Activated naive CD4-positive, alpha-beta T cell treated with anti-CD3 and anti-CD28 coated beads for 36 hours (primary cell): ENCODE results near the gene ADORA1. TPM values are rescaled to one million over a fixed set of nuclear protein-coding genes. Genes with fewer than 3 reads are reported as not detected.

Experiments used
- CTCF ChIA-PET: fragments of 350-600 bp; sonication (Branson Sonifier 250); formaldehyde crosslinking; loops from one replicate; lab custom pipeline; 2021; ENCODE audit warnings: antibody characterized with exemption; lab: Charles Lee
- DNase-seq: peaks from one replicate; pipeline ENCODE4 v3.0.0-alpha.2; 2020
- H3K27ac Mint-ChIP-seq: one replicate; pipeline ENCODE4 v1.8.0; 2021; ENCODE audit warnings: mild to moderate bottlenecking, mixed read lengths
- H3K27me3 Mint-ChIP-seq: one replicate; pipeline ENCODE4 v1.8.0; 2021; ENCODE audit warnings: low read depth, mixed read lengths
- H3K36me3 Mint-ChIP-seq: one replicate; pipeline ENCODE4 v1.8.0; 2021; ENCODE audit warnings: low read depth, mixed read lengths
- H3K4me1 Mint-ChIP-seq: one replicate; pipeline ENCODE4 v1.8.0; 2021; ENCODE audit warnings: low read depth, mixed read lengths
- H3K4me3 Mint-ChIP-seq: one replicate; pipeline ENCODE4 v1.8.0; 2021; ENCODE audit warnings: mild to moderate bottlenecking, moderate library complexity, mixed read lengths
- H3K9me3 Mint-ChIP-seq: one replicate; pipeline ENCODE4 v1.8.0; 2021; ENCODE audit warnings: mixed read lengths
- intact Hi-C: fragments of 100-400 bp; cut with micrococcal nuclease; formaldehyde crosslinking; loops from one replicate; pipeline ENCODE4 v1.15.1; 2023
- total RNA-seq, 2 experiments: library from RNA; stranded (reverse); gene quantifications; one replicate each; pipeline ENCODE4 v1.2.3, GENCODE V29; 2021

The ADORA1 gene
- total RNA-seq, 2 experiments from 2014 or later, result not detected

GRCh38 chr1:203116091-203116820, 11.3 kb upstream of the ADORA1 start:
- no peaks in the 10 kb centered on the region for H3K36me3 Mint-ChIP-seq
- no peak overlapping the region for H3K27ac Mint-ChIP-seq
- intact Hi-C loops, result loop anchor here (5.0 kb wide), 1 partner anchor 151 kb away; no protein-coding TSS in a partner anchor
- CTCF ChIA-PET, result interaction anchor here (2.3 kb wide), 1 partner anchor 56 kb away, joined by 13 read pairs; no protein-coding TSS in a partner anchor
- H3K4me1 Mint-ChIP-seq, result no peaks in the 10 kb centered on the region
- DNase-seq, result no peak
- peaks cover 33% of the 10 kb centered on the region for H3K27me3 Mint-ChIP-seq
- H3K9me3 Mint-ChIP-seq, result no peaks in the 10 kb centered on the region
- no peak overlapping the region for H3K4me3 Mint-ChIP-seq

DNA sequence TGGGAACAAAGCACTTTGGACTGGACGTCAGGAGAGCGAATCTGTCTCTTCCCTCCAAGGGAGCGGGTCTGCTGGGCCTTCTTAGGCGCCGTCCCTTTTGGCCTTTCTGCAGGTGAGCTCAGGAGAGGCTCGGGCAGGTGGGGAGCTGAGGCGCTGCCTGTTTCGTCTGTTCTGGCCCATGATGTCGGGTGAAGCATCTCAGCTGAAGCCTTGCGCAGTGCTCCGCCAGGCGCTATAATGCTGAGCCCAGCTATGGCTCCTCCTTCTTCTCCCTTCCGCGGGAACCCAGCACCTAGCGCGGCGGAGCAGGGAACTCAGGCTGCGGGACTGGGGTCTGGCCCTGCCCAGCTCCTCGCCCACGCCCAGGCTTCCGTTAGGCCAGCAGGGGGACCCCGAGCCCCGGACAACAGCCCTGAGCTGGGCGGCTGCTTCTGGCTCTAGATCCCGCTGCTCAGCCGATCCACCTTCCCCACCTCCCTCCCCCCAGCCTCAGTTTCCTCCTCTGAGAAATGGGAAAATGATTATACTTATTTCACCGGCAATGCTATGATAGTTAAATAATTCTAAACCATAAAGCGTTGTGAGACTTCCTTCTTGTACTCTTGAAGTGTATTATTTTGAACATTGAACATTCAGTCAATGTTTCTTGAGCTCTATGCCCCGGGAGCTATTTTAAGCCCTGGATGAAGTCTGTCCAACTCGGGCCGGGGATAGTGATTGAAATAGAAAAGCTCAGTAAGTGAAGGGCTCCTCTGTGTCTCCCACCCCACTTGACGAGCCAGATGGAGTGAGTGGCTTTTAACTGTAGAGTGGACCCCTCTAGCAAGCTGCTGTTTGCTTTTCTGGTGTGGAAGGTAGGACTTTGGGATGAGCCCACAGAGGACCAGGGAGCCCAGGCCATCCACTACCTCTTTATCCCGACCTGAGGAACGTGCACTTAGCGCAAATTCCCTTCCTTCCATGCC, 9.6 kb upstream of the ADORA1 start:
- H3K27ac Mint-ChIP-seq, result no peak overlapping the region
- H3K36me3 Mint-ChIP-seq, result no peaks in the 10 kb centered on the region
- H3K27me3 Mint-ChIP-seq, result peaks cover 41% of the 10 kb centered on the region
- peak; percentile 57 for DNase-seq
- H3K9me3 Mint-ChIP-seq, result no peaks in the 10 kb centered on the region
- H3K4me1 Mint-ChIP-seq, result no peaks in the 10 kb centered on the region
- H3K4me3 Mint-ChIP-seq, result no peak overlapping the region
- CTCF ChIA-PET, result interaction anchor here (0.6 to 2.3 kb wide), 12 partner anchors 10 to 1281 kb away, joined by 3 to 13 read pairs (median 4); partner anchors contain the start of genes ADORA1 and CHI3L1
- intact Hi-C loops, result loop anchor here (1.0 to 5.0 kb wide), 3 partner anchors 55 to 149 kb away; no protein-coding TSS in a partner anchor

GRCh38 chr1:203120325-203121153, 7.0 kb upstream of the ADORA1 start:
- H3K27me3 Mint-ChIP-seq, result peaks cover 58% of the 10 kb centered on the region
- H3K4me3 Mint-ChIP-seq, result no peak overlapping the region
- H3K27ac Mint-ChIP-seq, result no peak overlapping the region
- no peak for DNase-seq
- no peaks in the 10 kb centered on the region for H3K36me3 Mint-ChIP-seq
- CTCF ChIA-PET, result interaction anchor here (0.5 to 1.9 kb wide), 5 partner anchors 12 to 220 kb away, joined by 3 to 11 read pairs (median 3); no protein-coding TSS in a partner anchor
- no peaks in the 10 kb centered on the region for H3K4me1 Mint-ChIP-seq
- H3K9me3 Mint-ChIP-seq, result no peaks in the 10 kb centered on the region
- intact Hi-C loops, result no loop called here

- DNase-seq, result no peak
- intact Hi-C loops, result no loop called here
- Mint-ChIP-seq H3K27me3 (peaks cover 63% of the 10 kb centered on the region), H3K27ac (no peak overlapping the region), H3K4me1 (no peaks in the 10 kb centered on the region), H3K9me3 (no peaks in the 10 kb centered on the region), H3K36me3 (no peaks in the 10 kb centered on the region), H3K4me3 (no peak overlapping the region)
- CTCF ChIA-PET, result interaction anchor here (0.9 to 1.9 kb wide), 4 partner anchors 11 to 148 kb away, joined by 3 to 11 read pairs (median 4); no protein-coding TSS in a partner anchor
These were observed 6.1 kb upstream of the ADORA1 start for GRCh38 chr1:203121186-203122015.

DNA sequence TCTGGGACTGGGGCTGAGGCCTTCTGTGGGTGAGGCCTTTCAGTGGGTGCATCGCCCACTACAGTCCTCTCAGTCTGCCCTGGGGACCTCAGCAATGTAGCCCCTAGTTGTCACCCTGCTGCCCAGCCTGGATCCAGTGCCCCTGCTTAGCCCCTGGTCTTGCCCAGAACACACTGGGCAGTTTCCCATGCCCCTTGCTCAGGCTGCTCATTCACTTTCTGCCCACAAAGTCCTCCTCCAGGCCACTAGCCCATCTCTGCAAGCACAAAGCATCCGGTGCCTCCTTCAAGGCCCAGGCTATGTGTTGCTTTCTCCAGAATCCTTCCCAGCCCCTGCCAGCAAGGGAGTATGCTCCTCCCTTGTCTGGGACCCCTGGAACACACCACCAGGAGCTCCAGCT, 5.4 kb upstream of the ADORA1 start:
- Mint-ChIP-seq H3K4me3 (no peak overlapping the region), H3K36me3 (no peaks in the 10 kb centered on the region), H3K9me3 (no peaks in the 10 kb centered on the region), H3K4me1 (peaks cover 4% of the 10 kb centered on the region), H3K27ac (no peak overlapping the region), H3K27me3 (peaks cover 68% of the 10 kb centered on the region)
- CTCF ChIA-PET, result interaction anchor here (1.9 kb wide), 1 partner anchor 93 kb away, joined by 11 read pairs; no protein-coding TSS in a partner anchor
- no peak for DNase-seq
- intact Hi-C loops, result no loop called here

DNA sequence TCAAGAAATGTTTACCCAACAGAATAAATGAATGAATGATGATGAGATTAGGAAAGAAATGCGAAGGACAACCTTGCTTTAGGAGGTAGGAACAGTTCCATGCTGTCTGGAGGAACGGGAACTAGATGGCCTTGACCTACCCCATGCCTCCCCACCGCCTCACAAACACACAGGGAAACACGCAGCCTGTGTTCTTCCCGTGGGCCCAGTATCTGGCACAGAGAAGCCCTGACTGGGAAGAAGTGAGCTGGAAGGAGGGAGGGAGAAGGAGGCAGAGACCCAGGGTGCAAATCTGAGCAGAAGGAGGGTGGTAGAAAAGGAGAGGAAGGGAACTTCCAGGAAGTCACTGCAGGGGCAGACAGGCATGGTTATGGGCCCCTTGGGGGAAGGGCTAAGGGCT, 3.5 kb upstream of the ADORA1 start:
- DNase-seq, result no peak
- Mint-ChIP-seq H3K27me3 (peaks cover 70% of the 10 kb centered on the region), H3K4me3 (no peak overlapping the region), H3K4me1 (peaks cover 12% of the 10 kb centered on the region), H3K36me3 (no peaks in the 10 kb centered on the region), H3K9me3 (no peaks in the 10 kb centered on the region), H3K27ac (no peak overlapping the region)
- intact Hi-C loops, result no loop called here
- CTCF ChIA-PET, result no interaction called here

- no peaks in the 10 kb centered on the region for H3K9me3 Mint-ChIP-seq
- H3K36me3 Mint-ChIP-seq, result no peaks in the 10 kb centered on the region
- CTCF ChIA-PET, result interaction anchor here (1.6 kb wide), 1 partner anchor 85 kb away, joined by 5 read pairs; no protein-coding TSS in a partner anchor
- peaks cover 75% of the 10 kb centered on the region for H3K27me3 Mint-ChIP-seq
- no peak overlapping the region for H3K4me3 Mint-ChIP-seq
- peaks cover 12% of the 10 kb centered on the region for H3K4me1 Mint-ChIP-seq
- intact Hi-C loops, result no loop called here
- no peak for DNase-seq
- H3K27ac Mint-ChIP-seq, result no peak overlapping the region
These were observed 2.8 kb upstream of the ADORA1 start for GRCh38 chr1:203124546-203125317.

DNA sequence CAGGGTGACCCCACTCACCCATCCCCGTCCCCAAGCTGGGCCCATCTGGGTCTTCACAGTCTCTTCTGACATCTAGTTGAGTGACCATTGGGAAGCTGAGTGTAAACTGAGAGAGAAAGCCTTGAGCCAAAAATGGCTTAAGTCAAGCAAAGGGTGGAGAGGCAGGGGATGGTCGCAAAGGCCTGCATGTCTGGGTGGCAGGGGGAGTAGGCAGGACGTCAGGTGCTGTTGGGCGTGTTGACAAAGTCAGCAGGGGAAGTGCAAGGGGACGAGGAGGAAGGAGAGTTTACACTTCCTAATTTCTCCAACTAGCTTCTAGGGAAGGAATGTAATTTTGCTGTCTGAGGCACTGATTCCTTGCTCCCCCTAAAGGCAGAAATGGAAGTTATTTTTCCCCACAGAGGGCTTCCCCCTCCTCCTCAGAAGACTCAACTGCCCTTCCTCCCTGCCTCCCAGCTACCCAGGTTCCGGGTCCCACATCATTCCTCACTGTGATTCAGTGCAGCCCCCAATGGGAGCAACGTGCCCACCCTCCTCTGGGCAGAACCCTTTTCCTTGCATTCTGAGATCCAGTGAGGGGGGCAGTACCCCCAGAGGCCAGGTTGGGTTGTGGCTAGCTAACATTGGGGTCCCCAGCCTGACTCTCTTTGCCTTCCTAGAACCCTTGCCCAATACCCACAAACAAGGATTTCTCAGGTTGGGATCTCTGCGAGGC, 1.2 kb upstream of the ADORA1 start:
- H3K27ac Mint-ChIP-seq, result no peak overlapping the region
- peaks cover 64% of the 10 kb centered on the region for H3K27me3 Mint-ChIP-seq
- H3K4me1 Mint-ChIP-seq, result peaks cover 12% of the 10 kb centered on the region
- CTCF ChIA-PET, result interaction anchor here (1.5 to 1.6 kb wide), 2 partner anchors 47 to 87 kb away, joined by 4 to 5 read pairs; no protein-coding TSS in a partner anchor
- H3K36me3 Mint-ChIP-seq, result no peaks in the 10 kb centered on the region
- H3K9me3 Mint-ChIP-seq, result no peaks in the 10 kb centered on the region
- DNase-seq, result no peak
- intact Hi-C loops, result no loop called here
- no peak overlapping the region for H3K4me3 Mint-ChIP-seq

- intact Hi-C loops, result no loop called here
- Mint-ChIP-seq H3K27ac (no peak overlapping the region), H3K4me1 (peaks cover 12% of the 10 kb centered on the region), H3K27me3 (peaks cover 60% of the 10 kb centered on the region), H3K9me3 (no peaks in the 10 kb centered on the region), H3K4me3 (no peak overlapping the region), H3K36me3 (no peaks in the 10 kb centered on the region)
- CTCF ChIA-PET, result interaction anchor here (1.5 kb wide), 2 partner anchors 9 to 46 kb away, joined by 3 to 4 read pairs; no protein-coding TSS in a partner anchor
- no peak for DNase-seq
These were observed 460 bp upstream of the ADORA1 start for GRCh38 chr1:203126866-203127665.
